ENCODE data around the gene TMEM38A. TPM values are rescaled to one million over a fixed set of nuclear protein-coding genes. Genes with fewer than 3 reads are reported as not detected.

TMEM38A gene
- total RNA-seq, 1 donor from 2014 or later: 0.36 TPM

- no peaks in the 10 kb centered on the region for H3K4me1 Mint-ChIP-seq
- DNase-seq (ENCODE audit: low spot score): peak; percentile 59
Observed at GRCh38 chr19:16739546-16739945, 78.6 kb downstream of the TMEM38A start.

More at GRCh38 chr19:16739546-16739945, 78.6 kb downstream of the TMEM38A start:
- no peaks in the 10 kb centered on the region for H3F3A ChIP-seq (ENCODE audit: low read depth)
- no peaks in the 10 kb centered on the region for H3K27me3 ChIP-seq
- H3K4me3 Mint-ChIP-seq: no peak overlapping the region
- H3K36me3 ChIP-seq: no peaks in the 10 kb centered on the region
- no peaks in the 10 kb centered on the region for H4K20me1 ChIP-seq (ENCODE audit: low read depth)
- no peak overlapping the region for H2AFZ ChIP-seq (replicated peaks)
- H3K9me3 Mint-ChIP-seq: peaks cover 5% of the 10 kb centered on the region
- no peaks in the 10 kb centered on the region for H3K79me2 ChIP-seq (ENCODE audit: low read depth)
- H3K9me3 ChIP-seq (ENCODE audit: low read depth): no peaks in the 10 kb centered on the region
- H3K4me3 ChIP-seq: no peak overlapping the region
- H3K4me2 ChIP-seq: no peak overlapping the region
- H3K4me1 ChIP-seq: peaks cover 2% of the 10 kb centered on the region
- TF ChIP-seq CTCF (IDR thresholded peaks at IDR 0.05) (no peak), EZH2phosphoT487 (IDR thresholded peaks at IDR 0.05) (no peak), EZH2 (IDR thresholded peaks at IDR 0.05) (no peak)
- no peaks in the 10 kb centered on the region for H3K36me3 Mint-ChIP-seq
- no peak overlapping the region for H3K27ac ChIP-seq
- peaks cover 3% of the 10 kb centered on the region for H3K27me3 Mint-ChIP-seq (ENCODE audit: insufficient read depth, low read depth)
- no peak overlapping the region for H3K9ac ChIP-seq
- H3K27ac Mint-ChIP-seq: peak overlapping the region; percentile 33

Small RNA genes lying within 50 kb of the gene (small RNA-seq; reads per million reads assigned to genes)
- not detected for gene AC008737.2

Other genes with a start within 250 kb of the TMEM38A start
- 15.8 and 24.4 TPM in 2 replicates for gene EPS15L1, start 189.2 kb upstream of the TMEM38A start, total RNA-seq (ENCODE audit: low replicate concordance)
- gene CALR3, start 165.0 kb upstream of the TMEM38A start, total RNA-seq (ENCODE audit: low replicate concordance): 0.09 and 2.0 TPM in 2 replicates
- gene C19orf44, start 164.7 kb upstream of the TMEM38A start, total RNA-seq (ENCODE audit: low replicate concordance): 10.9 and 13.2 TPM in 2 replicates
- gene CHERP, start 118.7 kb upstream of the TMEM38A start, total RNA-seq (ENCODE audit: low replicate concordance): 5.5 and 13.7 TPM in 2 replicates
- gene SLC35E1, start 88.7 kb upstream of the TMEM38A start, total RNA-seq (ENCODE audit: low replicate concordance): 16.4 and 24.8 TPM in 2 replicates
- gene MED26, start 32.9 kb upstream of the TMEM38A start, total RNA-seq (ENCODE audit: low replicate concordance): 7.4 and 8.6 TPM in 2 replicates
- 65.3 and 105 TPM in 2 replicates for gene SMIM7, start 995 bp upstream of the TMEM38A start, total RNA-seq (ENCODE audit: low replicate concordance)
- gene NWD1, start 58.7 kb downstream of the TMEM38A start, total RNA-seq (ENCODE audit: low replicate concordance): not detected in 2 replicates
- gene SIN3B, start 168.3 kb downstream of the TMEM38A start, total RNA-seq (ENCODE audit: low replicate concordance): 21.2 and 36.4 TPM in 2 replicates
- gene F2RL3, start 227.9 kb downstream of the TMEM38A start, total RNA-seq (ENCODE audit: low replicate concordance): 0.03 TPM in 1 of 2 replicates, not detected in the other